Left ventricle myocardium inferior (tissue), 1 donor: ENCODE measurements around the gene EEF1AKMT2. TPM values are rescaled to one million over a fixed set of nuclear protein-coding genes. Genes with fewer than 3 reads are reported as not detected.
A peak's percentile ranks its signal among the peaks of the same experiment; 100 is the strongest.

Experiments used
- DNase-seq: peaks from one replicate; pipeline ENCODE4 v3.0.0-alpha.2; 2020
- H3K27ac ChIP-seq: fragments of 200-600 bp; replicated peaks from 2 replicates; pipeline ENCODE4 v1.8.0; 2021
- H3K27me3 ChIP-seq: fragments of 200-600 bp; 2 replicates; pipeline ENCODE4 v1.8.0; 2021; ENCODE audit warnings: low read depth
- H3K36me3 ChIP-seq: fragments of 200-600 bp; 2 replicates; pipeline ENCODE4 v1.8.0; 2021
- H3K4me1 ChIP-seq: fragments of 200-600 bp; 2 replicates; pipeline ENCODE4 v1.8.0; 2021
- H3K4me3 ChIP-seq: fragments of 200-600 bp; 2 replicates; pipeline ENCODE4 v1.8.0; 2021; ENCODE audit warnings: mild to moderate bottlenecking, moderate library complexity
- H3K9me3 ChIP-seq: fragments of 200-600 bp; replicated peaks from 2 replicates; pipeline ENCODE4 v1.8.0; 2021
- CTCF ChIP-seq: fragments of 200-600 bp; IDR thresholded peaks from 2 replicates; pipeline ENCODE4 v1.8.0; 2021; ENCODE audit warnings: antibody characterized with exemption, mild to moderate bottlenecking, borderline replicate concordance
- intact Hi-C: fragments of 100-400 bp; cut with micrococcal nuclease; formaldehyde crosslinking; loops from one replicate; pipeline ENCODE4 v1.11.0; 2022
- long read RNA-seq: library from polyadenylated mRNA; unstranded; transcript quantifications from one replicate; pipeline ENCODE4 v2.0.0, GENCODE V29; 2021
- total RNA-seq: library from RNA; stranded (reverse); fragmentation: NEBNext Ultra II Directional; extraction: Animal tissue kit (Norgen Biotek cat#: 25700); gene quantifications from one replicate; pipeline ENCODE4 v1.2.1, GENCODE V29; 2021
- donor health status: DM: no; HTN: yes; CAD: no; lungs with severe emphysema.

EEF1AKMT2 gene
- total RNA-seq = 13.8 TPM
- long read RNA-seq, transcript EEF1AKMT2-201 (7 exons, 1,462 nt) = major isoform, 7 of 15 reads
- long read RNA-seq, partial matches to known transcripts = 0 of 15 reads
- long read RNA-seq, other reads (novel, unspliced or antisense) = 3 of 15 reads

GRCh38 chr10:124791547-124792348 lies at the start of gene EEF1AKMT2:
Gene EEF1AKMT2 (minus strand): TSS chr10:124791887. CDS start chr10:124791833, 54 bp downstream.
- Histone ChIP-seq H3K4me1 (peaks cover 22% of the 10 kb centered on the region), H3K9me3 (no peaks in the 10 kb centered on the region), H3K36me3 (peaks cover 25% of the 10 kb centered on the region), H3K27me3 (no peaks in the 10 kb centered on the region), H3K27ac (peak within 1 kb of the TSS; percentile 92), H3K4me3 (peak within 1 kb of the TSS; percentile 93)
- DNase-seq = peak; percentile 84
- intact Hi-C loops = no loop called here
- peak; percentile 73 for TF ChIP-seq CTCF

GRCh38 chr10:124837687-124838086 lies 46.0 kb upstream of the EEF1AKMT2 start:
- TF ChIP-seq CTCF = no peak
- Histone ChIP-seq H3K36me3 (peaks cover 48% of the 10 kb centered on the region), H3K4me3 (no peak overlapping the region), H3K27ac (no peak overlapping the region), H3K27me3 (no peaks in the 10 kb centered on the region), H3K4me1 (no peaks in the 10 kb centered on the region), H3K9me3 (no peaks in the 10 kb centered on the region)
- intact Hi-C loops = no loop called here
- no peak for DNase-seq

GRCh38 chr10:124831116-124831515 lies 39.4 kb upstream of the EEF1AKMT2 start:
- no peaks in the 10 kb centered on the region for H3K27me3 ChIP-seq
- no peak for DNase-seq
- H3K27ac ChIP-seq = no peak overlapping the region
- no peak for TF ChIP-seq CTCF
- intact Hi-C loops = no loop called here
- no peaks in the 10 kb centered on the region for H3K4me1 ChIP-seq
- peaks cover 91% of the 10 kb centered on the region for H3K36me3 ChIP-seq
- no peak overlapping the region for H3K4me3 ChIP-seq
- H3K9me3 ChIP-seq = no peaks in the 10 kb centered on the region

GRCh38 chr10:124830445-124830844 lies 38.8 kb upstream of the EEF1AKMT2 start:
- no peaks in the 10 kb centered on the region for H3K27me3 ChIP-seq
- no peaks in the 10 kb centered on the region for H3K9me3 ChIP-seq
- no peak overlapping the region for H3K4me3 ChIP-seq
- H3K4me1 ChIP-seq = no peaks in the 10 kb centered on the region
- no peak for DNase-seq
- no peak overlapping the region for H3K27ac ChIP-seq
- peaks cover 85% of the 10 kb centered on the region for H3K36me3 ChIP-seq
- no peak for TF ChIP-seq CTCF
- intact Hi-C loops = no loop called here

GRCh38 chr10:124829447-124830115 lies 37.9 kb upstream of the EEF1AKMT2 start:
- no peak overlapping the region for H3K27ac ChIP-seq
- intact Hi-C loops = loop anchor here (10.0 kb wide), 1 partner anchor 295 kb away; no protein-coding TSS in a partner anchor

More at GRCh38 chr10:124829447-124830115, 37.9 kb upstream of the EEF1AKMT2 start:
- DNase-seq = no peak
- H3K27me3 ChIP-seq = no peaks in the 10 kb centered on the region
- no peaks in the 10 kb centered on the region for H3K9me3 ChIP-seq
- no peaks in the 10 kb centered on the region for H3K4me1 ChIP-seq
- peaks cover 76% of the 10 kb centered on the region for H3K36me3 ChIP-seq
- no peak for TF ChIP-seq CTCF
- H3K4me3 ChIP-seq = no peak overlapping the region
